NK-92 treated with Interleukin-12 subunit alpha and Interleukin-12 subunit beta, amount 100 ng/mL, for 24 hours (cell line): ENCODE measurements around the gene SLC25A18.
A peak's percentile ranks its signal among the peaks of the same experiment; 100 is the strongest.
"Not testable (repeated sequence)": the region's sequence is repeated elsewhere in the genome, so short reads cannot be mapped to it uniquely, and the experiment has no call there.

Experiments
- DNase-seq: peaks from one replicate; lab custom pipeline; 2025; lab: John Stamatoyannopoulos, UW

The SLC25A18 gene

DNA sequence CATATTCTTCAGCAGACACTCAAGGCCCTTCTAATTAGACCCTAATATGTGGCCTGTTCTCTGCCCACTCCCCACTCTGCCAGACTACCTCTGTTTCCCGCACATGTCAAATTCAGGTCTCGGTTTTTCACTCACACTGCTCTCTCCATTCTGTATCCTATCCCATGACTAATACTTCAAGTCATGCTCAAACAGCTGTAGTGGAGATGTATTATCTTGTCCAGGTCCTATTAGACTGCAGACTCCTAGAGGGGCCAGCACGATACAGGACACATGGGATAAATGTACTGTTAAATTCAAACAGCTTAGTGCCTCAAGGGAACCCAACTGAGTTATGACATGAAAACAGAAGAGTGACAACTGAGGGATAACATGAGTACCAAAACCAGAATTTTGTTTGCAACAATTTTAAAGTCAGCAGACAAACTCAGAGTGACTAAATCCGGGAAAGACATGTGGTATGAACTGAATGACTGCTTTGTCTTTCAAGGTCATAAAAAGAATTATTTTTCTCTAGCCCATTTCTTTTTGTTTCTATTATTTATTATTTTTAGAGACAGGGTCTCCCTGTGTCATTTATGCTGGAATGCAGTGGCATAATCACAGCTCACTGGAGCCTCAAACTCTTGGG, 44.7 kb downstream of the SLC25A18 start:
- no peak for DNase-seq

DNA sequence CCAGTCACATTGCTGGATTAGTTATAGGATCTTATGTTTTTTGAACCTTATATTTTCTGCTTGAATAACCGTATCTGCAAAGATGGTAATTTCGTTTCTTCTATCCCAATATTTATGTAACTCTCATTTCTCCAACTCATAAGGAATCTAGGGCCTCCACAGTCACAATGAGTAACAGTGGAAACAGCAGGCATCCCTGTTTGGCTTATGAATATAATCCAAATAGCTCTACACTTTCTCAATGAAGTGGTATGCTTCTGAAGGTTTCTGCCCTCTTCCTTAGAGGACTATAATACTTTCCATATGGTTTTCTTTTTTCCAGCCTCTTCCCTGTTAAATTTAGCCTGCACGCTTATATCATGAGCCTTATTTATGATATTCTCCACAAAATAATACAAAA, 48.8 kb downstream of the SLC25A18 start:
- DNase-seq: no peak

DNA sequence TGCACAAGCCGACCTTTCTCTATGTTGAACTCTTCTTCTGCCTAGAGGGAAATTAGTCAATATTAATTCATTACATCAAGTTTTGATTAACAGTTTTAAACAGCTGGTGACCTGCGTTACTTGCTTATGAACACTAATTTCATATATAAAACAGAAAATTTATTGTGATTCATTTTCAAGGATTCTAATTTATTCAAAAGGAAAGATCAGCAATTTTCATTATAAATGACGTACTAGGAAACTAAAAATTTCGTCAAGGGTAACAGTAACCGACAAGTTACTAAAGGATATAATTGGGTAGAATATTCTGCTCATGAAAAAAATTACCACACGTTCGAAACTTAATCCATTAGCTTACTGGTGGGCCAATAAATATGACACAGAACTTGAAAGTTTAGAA, 50.0 kb downstream of the SLC25A18 start:
- DNase-seq: no peak

DNA sequence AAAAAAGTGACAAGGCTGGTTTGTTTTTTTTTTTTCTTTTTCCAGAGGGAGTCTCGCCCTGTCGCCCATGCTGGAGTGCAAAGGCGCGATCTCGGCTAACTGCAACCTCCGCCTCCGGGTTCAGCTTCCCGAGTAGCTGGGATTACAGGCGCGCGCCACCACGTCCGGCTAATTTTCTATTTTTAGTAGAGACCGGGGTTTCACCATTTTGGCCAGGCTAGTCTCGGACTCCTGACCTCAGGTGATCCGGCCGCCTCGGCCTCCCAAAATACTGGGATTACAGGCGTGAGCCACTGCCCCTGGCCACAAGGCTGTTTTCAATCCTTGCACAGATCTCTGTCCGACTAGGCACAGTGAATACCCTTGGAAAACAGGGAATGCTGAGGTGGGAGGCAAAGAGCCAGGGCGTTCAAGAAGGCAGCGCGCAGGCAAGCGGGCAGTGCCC, 64.7 kb downstream of the SLC25A18 start:
- no peak for DNase-seq

DNA sequence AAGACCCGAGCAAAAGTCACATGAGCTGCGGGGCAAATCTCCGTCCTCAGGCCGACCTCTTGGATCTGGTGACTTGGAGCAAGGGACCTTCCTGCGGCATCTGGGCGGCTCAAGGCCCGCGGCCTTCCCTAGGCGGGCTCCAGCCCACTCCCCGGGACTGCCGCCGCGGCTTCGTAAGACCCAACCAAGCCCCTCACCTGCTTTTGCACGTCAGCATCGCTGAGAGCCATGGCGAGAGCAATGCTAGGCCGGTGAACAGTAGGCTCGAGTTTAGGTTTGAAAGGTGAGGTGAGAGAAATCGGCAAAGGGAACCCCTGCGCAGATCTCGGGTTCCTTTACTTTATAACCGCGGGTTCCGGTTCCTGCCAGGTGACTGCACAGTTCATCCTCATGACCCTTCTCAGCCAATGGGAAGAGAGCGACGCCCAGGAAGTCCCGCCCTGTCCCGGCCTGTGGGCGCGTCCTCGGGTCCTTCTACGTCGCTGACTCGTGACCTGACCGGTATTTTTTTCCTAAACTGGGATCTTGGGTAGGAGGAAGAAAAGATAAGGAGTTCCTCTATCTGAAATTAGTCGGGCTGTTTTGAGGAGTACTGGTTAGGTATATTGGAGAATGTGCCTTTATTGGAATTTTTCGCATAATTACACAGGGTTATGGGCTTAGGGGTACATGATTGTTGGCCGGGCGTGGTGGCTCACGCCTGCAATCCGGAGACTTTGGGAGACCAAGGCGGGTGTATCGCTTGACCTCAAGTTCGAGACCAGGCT, 65.3 kb downstream of the SLC25A18 start, which contains the start of gene ATP6V1E1:
ATP6V1E1 (minus strand) TSS at position 344 of the 767 bp plus-strand sequence; CDS start at position 230, 114 bp downstream.
- DNase-seq: peak; percentile 80

DNA sequence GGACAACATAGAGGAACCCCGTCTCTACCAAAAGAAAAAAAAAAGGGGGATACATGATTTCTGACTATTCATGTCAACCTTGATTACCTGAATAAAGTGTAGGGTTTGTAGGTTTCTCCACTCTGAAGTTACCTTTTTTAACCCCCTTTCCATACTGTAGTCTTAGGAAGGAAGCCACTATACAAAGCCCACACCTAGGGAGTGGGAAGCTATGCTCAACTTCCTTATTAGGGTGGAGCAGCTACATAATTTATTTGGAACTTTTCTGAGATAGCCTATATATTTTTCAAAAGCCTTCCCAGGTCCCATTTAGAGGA, 65.8 kb downstream of the SLC25A18 start:
- no peak for DNase-seq

DNA sequence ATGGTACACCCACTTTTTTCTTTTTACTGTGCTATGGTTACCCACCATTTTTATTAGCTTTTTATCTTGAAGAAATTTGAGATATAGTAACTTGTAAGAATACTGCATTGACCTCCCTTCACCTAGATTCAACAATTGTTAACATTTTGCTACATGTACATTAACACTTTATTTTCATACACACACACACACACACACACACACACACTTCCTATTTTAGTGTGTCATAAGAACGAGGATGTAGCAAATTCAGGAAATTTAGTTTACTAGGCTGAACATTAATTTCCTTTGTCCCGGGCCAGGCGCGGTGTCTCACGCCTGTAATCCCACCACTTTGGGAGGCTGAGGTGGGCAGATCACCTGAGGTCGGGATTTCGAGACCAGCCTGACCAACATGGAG, 66.3 kb downstream of the SLC25A18 start:
- DNase-seq: no peak

DNA sequence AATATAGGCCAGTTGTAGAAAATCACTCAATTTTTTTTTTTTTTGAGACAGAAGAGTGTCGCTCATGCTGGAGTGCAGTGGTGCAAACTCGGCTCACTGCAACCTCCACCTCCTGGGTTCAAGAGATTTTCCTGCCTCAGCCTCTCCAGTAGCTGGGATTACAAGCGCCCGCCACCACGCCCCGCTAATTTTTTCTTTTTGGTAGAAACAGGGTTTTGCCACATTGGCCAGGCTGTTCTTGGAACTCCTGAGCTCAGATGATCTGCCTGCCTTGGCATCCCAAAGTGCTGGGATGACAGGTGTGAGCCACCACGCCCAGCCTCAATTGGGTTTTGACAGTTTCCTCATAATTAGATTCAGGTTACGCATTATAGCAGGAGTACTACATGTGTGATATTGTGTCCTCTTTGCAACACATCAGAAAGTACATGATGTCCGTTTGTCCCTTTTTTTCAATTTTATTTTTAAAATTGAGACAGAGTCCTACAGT, 67.8 kb downstream of the SLC25A18 start:
- DNase-seq: no peak

DNA sequence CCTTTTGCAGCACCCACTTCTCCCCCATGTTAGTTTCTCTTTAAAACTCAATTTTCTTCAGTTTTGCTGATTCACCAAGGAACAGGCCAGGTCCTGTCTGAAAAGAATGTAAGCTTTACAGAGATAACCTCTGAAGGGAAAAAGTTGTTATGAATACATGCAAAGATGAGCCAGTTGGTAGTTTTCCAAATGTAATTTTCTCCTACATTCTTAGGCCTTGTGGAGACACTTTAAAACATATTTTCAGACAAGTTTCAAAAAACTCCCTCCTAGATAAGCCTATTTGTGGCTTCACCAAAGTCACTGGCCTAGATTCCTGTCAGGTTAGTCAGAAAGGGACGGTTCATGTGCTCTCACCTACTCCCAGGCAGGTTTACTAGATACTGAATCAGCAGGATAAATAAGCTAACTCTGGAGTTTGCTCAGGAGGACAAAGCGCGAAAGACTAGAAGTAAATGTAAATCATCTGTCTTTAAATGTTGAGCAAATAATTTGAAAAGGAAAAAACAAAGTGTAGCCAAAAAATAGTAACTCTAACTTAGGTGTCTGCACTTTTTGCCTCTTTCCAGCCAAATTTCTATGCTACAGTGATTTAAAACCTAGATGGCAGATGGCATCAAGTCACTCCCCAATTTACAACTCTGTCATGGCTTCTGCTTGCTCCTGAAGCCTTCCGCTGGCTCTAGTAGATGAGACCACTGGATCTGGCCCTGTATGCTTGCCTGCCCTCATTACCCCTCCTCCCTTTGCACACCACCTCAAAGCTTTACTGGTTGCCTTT, 70.1 kb downstream of the SLC25A18 start:
- DNase-seq: no peak

DNA sequence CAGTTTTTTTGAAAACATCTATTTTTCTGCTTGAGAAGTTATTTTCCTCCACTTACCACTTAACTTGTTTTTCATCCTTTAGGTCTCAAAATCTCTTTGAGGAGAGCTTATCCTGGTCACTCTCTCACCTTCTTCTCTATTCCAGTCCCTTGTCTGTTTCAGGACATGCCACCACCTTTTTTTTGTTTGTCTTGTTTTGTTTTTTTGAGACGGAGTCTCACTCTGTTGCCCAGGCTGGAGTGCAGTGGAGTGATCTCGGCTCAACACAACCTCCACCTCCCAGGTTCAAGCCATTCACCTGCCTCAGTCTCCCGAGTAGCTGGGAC, 70.7 kb downstream of the SLC25A18 start:
- DNase-seq: no peak

DNA sequence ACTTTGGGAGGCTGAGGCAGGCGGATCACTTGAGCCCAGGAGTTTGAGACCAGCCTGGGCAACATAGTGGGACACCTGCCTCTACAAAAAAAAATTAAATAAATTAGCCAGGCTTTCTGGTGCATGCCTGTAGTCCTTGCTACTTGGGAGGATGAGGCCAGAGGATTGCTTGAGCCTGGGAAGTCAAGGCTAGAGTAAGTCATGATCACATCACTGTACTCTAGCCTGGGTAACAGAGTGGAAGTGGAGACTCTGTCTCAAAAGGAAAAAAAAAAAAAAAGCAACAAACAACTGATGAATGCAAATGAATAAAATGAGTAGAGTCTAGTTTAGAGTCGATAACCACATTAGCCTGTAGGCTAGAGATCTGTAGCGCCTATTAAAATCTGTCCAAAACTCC, 71.4 kb downstream of the SLC25A18 start:
- no peak for DNase-seq

DNA sequence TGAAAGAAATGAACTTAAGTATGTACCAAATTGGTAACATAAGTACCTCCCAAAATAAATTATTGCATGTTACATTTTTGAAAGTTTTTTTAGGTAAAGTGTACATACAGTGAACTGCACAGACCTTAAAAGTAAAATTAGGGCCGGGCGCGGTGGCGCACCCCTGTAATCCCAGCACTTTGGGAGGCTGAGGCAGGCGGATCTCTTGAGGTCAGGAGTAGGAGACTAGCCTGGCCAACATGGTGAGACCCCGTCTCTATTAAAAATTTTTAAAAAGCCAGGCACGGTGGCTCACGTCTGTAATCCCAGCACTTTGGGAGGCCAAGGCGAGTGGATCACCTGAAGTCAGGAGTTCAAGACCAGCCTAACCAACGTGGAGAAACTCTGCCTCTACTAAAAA, 73.6 kb downstream of the SLC25A18 start:
- not testable (repeated sequence) for DNase-seq

DNA sequence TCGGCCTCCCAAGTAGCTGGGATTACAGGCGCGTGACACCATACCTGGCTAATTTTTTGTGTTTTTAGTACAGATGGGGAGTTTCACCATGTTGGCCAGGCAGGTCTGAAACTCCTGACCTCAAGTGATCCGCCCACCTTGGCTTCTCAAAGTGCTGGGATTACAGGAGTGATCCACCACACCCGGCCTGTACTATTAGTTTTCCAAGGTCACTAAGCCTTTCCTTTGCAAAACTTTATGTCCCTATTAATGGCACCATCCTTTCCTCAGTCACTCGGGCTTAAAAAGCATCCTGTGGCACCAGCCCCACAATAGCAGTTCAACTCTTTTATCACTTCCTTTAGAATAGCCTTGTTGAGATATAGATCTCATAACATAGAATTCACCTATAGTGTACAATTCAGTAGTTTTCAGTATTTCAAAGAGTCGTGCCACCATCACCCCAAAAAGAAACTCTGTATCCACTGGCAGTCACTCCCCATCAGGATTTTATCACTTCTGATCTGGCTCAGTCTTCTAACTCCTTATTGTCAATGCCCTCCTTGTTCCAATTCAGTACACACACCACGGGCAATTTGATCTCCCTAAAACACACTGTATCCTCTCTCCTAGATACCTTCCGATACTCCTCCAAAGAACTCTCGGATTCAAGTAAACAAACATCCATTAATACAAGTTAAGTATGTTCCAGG, 74.3 kb downstream of the SLC25A18 start:
- DNase-seq: no peak

DNA sequence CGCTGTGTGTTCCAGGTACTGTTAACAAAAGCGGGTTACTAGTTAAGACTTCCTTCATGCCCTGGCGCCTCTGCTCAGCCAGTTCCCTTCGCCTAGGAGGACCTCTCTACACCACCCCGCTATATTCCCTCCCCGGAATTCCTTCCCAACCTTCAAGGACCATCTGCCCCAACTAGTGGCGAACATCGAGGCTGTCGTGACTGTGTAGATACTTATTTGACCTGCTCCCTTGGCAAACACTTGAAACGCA, 74.8 kb downstream of the SLC25A18 start:
- peak; percentile 32 for DNase-seq

DNA sequence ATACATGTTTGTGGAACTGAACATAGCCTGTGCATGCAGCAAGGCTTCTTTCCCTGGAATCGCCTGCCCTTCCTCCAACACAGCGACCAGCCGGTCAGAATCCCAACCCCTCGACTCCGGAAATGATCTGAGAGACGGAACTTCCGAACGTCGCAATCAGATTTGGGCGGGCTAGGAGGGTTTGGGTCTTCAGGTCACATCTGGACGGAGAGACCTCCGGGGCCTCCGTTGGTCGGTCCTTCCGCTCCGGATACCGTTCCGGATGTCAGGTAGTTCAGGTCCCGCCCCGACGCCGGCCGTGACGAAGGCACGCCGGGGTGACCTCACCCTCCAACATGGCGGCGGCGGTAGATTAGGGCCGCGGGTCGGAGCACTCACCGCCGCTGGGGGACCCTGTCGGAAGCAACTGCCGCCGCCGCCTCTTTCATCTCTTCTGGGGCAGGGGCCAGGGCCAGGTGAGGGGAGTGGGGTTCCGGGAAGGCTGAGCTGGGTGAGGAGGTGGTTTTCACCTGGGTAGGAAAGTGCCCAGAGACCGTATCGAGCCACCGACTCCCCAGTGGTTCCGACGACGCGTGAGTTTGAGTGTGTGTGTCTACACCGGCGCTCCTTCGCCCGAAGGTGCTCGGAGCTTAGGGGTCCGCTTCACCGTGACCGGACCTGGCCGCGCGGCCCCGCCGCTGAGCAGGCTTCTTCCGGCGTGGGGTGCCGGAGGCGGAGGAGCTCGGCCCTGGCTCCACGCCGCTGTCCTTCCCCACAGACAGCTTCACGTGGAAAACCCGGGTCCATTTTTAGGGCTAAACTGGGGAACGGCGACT, 75.3 kb downstream of the SLC25A18 start, which contains the start of gene BCL2L13:
BCL2L13 (plus strand) TSS at position 326 of the 815 bp plus-strand sequence. CDS start 16,955 bp downstream, outside the sequence.
- DNase-seq: peak; percentile 78

DNA sequence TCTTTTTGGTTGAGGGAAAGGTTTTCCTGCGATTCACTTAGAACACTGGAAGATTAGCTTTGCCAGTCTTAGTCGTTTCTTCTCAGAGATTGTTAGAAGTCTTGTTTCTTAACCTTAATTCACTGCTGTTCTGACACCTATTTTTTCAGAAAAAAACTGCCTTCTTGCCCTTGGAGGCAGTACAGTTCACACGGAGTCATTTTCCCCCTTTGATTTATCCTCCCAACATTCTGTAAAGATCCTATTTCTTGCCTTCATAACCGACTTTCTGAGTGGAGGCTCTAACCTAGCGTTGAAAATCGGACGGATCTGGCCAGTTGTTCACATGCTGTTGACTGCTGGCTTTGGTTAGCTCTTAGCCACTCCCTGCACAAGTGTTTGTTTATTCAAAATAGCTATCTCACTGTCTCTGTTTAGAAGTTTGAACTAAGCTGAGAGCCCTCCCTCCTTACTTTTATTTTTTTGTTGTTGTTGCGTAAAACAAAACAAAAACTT, 76.0 kb downstream of the SLC25A18 start:
- no peak for DNase-seq
